ENCODE data around the gene KRTAP5-8. TPM values are rescaled to one million over a fixed set of nuclear protein-coding genes. Genes with fewer than 3 reads are reported as not detected.
"Not testable (repeated sequence)": the region's sequence is repeated elsewhere in the genome, so short reads cannot be mapped to it uniquely, and the experiment has no call there.

The KRTAP5-8 gene
- polyA plus RNA-seq, 1 donor, result not detected

- DNase-seq, result no peak
These were observed 6.8 kb downstream of the KRTAP5-8 start for GRCh38 chr11:71544525-71545214.

GRCh38 chr11:71545405-71545966, 7.7 kb downstream of the KRTAP5-8 start:
- DNase-seq, result no peak

GRCh38 chr11:71548120-71548519, 10.3 kb downstream of the KRTAP5-8 start, which contains the start of gene KRTAP5-9:
Gene KRTAP5-9 (plus strand): TSS chr11:71548420. CDS start chr11:71548658, 238 bp downstream.
- no peak for DNase-seq

- DNase-seq, result no peak
These were observed 10.9 kb downstream of the KRTAP5-8 start for GRCh38 chr11:71548716-71549151.

DNA sequence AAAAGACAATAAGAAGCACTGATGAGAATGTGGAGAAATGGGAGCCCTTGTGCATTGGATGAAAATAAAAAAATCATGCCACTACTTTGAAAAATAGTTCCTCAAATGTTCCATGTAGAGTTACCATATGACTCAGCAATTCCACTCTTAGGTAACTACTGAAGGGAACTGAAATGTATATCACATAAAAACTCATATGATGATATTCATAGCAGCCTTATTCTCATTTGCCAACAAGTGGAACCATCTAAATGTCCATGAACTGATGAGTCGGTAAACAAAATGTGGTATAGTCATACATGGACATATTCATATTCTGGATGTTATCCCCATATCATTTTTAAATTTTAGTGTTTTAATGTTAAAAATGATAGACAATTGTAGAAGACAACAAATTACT, 13.9 kb downstream of the KRTAP5-8 start:
- no peak for DNase-seq

- DNase-seq, result no peak
These were observed 17.2 kb downstream of the KRTAP5-8 start for GRCh38 chr11:71554996-71555395.

- no peak for DNase-seq
These were observed 17.7 kb downstream of the KRTAP5-8 start for GRCh38 chr11:71555508-71555907.

GRCh38 chr11:71556018-71556417, 18.2 kb downstream of the KRTAP5-8 start:
- no peak for DNase-seq

DNA sequence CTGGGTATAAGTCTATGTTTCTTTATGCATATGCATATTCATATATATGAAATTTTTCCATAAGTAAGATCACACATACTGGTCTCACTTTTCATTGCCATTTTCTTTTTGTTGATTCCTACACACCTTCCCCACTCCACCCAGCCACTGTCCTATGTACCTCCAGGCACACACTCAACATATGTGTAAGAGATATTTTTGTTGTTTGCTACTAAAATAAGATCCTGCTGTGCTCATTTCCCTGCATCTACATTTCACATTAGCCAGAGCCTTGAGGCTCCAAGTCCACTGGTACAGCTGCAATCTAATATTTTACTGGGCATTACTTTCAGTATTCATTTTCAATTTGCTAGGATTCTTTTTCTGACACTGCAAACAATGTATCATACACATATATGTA, 19.4 kb downstream of the KRTAP5-8 start:
- no peak for DNase-seq

- DNase-seq, result no peak
These were observed 21.2 kb downstream of the KRTAP5-8 start for GRCh38 chr11:71558996-71559395.

DNA sequence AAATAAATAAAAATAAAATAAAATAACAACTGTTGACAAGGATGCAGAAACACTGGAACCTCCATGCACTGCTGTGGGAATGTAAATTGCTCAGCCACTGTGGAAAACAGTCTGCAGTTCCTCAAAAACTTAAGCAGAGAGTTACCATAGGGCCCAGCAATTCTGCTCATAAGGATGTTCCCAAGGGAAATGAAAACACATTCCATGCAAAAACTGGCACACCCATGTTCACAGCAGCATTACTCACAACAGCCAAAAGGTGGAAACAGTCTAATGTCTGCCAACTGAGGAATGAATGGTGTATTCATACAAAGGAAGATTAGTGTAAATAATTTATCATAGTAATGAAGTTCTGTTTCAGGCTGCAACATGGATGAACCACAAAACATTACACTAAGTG, 24.3 kb downstream of the KRTAP5-8 start:
- DNase-seq, result no peak

GRCh38 chr11:71563406-71563805, 25.6 kb downstream of the KRTAP5-8 start:
- no peak for DNase-seq

DNA sequence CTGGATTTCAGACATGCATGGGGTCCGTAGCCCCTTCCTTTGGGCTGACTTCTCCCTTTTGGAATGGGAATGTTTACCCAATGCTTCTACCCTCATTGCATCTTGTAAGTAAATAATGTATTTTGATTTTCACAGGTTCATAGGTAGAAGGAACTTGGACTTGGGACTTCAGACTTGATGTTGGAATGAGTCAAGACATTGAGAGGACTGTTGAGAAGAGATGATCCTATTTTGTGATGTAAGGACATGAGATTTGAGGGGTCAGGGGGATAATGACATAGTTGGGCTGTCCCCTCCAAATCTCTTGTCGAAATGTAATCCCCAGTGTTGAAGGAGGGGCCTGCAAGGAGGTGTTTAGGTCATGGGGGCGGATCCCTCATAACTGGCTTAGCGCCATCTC, 26.6 kb downstream of the KRTAP5-8 start:
- DNase-seq, result no peak

DNA sequence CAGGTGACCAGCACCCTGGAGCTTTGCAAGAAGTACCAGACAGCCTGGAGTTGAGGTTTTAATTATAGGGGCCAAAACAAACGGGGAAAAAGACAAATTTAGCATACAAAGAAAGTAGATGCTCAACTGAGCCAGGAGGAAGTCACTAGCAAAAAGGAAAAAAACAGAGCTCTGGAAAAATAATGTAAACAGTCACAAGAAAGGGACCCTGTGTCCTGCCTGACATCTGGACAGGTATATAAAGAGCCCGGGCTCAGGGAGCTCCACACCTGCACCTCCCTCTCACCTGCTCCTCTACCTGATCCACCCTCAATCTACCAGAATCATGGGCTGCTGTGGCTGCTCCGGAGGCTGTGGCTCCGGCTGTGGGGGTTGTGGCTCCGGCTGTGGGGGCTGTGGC, 27.4 kb downstream of the KRTAP5-8 start, which contains the start of gene KRTAP5-10:
KRTAP5-10 (plus strand) TSS at position 301 of the 400 bp plus-strand sequence; CDS start at position 326, 25 bp downstream.
- DNase-seq, result no peak

DNA sequence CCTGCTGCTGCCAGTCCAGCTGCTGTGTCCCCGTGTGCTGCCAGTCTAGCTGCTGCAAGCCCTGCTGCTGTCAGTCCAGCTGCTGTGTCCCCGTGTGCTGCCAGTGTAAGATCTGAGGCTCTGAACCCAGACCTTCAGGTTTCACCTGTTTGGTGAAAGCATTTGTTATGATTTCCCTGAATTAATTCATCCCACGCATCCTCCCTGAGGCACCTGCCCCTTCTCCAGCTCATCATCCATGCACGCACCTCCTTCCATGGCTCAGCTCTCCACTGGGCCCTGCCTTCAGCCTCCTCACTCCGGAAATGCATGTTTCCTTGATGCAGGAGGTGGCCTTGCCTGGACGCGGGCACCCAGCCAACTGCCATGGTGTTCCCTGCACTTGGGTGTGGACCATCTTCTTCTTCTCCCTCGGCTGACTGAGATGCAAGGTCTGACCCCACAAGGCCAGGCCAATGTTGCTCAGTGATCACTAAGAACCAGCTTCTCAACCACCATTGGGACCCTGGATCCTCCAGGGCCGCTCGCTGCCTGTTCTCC, 28.3 kb downstream of the KRTAP5-8 start:
- DNase-seq, result no peak

DNA sequence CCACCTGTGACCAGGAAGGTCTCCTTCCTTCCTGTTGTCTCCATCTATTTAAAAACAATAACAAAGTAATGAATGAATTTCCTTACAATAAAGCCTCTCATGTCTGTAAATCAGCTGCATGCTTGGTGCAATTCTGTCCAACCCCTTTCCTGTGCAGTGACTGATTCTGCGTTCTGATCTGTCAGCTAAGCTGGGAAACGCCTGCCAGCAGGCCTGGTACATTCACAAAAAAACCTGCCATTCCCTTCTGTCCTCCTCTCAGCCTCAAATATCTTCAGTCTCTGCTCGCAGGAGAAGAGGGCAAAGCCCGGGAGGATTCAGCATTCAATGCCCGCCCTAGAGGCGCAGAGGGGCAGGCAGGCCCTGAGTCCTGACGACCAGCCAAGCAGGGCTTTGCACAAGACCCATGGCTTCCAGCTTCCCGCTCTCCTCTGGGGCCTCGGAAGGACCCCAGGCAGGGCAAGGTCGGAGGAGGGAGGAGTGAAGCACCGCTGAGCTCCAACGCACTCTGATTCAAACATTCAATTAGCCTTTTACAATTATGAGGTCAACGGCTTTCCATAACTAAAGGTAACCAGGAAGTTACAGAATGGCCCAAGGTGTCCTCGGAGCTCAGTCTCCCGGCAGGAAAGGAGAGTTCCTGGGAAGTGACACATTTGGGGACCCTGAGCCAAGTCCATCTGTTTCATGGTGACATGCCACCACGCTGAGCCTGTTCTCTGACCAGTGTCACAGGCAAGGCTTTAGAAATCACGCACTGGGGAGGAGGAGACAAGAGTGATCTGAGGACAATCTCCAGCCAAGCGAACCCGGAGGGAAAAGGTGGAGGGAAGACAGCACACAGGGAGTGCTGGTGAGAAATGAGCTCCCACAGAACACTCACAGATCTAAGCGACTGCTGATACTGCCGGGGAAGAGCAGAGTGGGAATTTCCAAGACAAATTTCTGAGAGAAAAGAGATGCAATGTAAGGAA, 29.1 kb downstream of the KRTAP5-8 start:
- DNase-seq, result not testable (repeated sequence)

DNA sequence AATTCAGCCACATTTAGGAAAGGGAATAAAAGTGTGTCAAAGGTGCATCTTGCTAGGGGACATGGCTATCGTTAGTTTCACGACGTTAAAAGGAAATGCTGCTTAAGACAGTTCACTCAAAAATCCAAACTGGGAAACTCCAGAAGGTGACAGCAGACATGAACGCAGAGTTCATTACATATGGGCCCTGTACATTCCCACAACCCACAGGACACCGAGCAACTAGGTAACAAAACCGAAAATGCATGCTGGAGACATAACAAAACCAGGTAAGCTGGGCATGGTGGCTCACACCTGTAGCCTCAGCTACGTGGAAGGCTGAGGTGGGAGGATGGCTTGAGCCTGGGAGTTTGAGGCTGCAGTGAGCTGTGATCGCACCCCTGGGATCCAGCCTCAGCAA, 29.8 kb downstream of the KRTAP5-8 start:
- not testable (repeated sequence) for DNase-seq

GRCh38 chr11:71568704-71569349, 31.0 kb downstream of the KRTAP5-8 start:
- peak; percentile 28 for DNase-seq

DNA sequence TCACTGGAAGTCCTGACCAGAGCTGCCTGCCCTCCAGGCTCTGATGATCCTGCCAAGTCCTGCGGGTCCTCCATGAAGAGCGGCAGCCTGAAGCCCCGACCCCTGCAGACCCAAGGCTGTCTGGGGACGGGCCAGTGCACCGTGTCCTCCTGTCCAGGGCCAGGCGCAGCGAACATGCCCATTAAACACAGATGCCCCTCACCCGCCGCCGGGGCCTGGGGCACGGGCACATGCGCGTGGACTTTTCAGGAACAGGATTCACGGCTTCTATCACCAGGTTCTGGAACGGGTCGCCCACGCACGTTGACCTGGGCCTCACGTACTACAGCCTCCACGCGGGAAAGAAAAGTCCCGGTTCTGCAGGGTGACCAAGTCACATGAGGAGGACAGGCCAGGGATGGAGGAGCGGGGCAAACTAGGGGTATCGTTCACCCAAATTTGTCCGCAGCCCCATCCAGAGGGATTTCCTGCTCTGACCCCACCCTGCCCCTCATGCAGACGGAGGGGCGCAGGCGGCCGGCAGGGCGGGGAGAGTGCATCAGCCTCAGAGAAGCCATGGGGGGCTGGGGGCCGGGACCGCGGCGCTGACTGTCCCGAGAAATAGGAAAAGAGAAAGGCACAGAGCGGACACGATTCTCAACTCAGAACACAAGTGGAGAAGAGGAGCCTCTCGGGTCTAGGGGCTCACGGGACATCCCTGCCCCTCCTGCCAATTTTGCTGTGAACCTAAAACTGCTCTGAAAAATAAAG, 33.5 kb downstream of the KRTAP5-8 start:
- not testable (repeated sequence) for DNase-seq

DNA sequence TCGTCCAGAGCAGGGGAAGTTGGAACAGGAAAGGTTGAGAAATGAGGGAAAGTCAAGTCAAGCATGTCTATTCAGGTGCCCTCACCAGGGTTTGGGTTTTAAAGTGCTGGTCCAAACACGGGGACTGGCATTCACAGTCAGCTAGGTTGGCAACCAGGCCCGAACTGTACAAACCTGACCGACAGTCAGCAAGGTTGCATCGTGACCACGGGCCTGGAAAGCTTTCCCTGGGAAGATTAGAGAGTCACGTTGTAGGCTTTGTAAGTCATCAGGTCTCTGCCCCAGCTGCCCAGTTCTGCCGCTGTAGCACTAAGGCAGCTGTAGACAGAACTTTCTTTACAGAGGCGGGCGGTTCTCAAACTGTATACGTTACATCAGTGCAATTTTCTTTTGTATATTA, 35.0 kb downstream of the KRTAP5-8 start:
- DNase-seq, result no peak

DNA sequence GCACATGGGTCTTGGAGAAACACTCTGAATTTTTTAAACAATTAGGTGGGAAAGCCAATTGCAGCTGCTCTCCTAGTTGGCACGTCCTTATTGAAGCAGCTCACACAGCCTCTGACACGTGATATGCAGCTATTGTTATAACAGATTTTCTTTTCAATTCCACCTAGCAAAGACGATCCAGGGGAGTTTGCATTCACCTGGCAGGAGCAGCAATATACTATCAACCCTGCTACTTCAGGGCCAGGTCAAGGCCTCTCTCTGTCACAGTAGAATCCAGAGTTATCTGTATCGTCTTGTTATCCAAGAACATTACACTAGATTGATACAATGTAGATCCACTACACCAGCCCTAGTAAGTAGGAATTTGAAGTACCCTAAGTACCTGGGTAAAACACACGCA, 36.6 kb downstream of the KRTAP5-8 start:
- no peak for DNase-seq

All from hindlimb muscle (tissue), 1 donor.